Thoracic aorta (tissue), 2 donors: Measurements from ENCODE around the gene SCP2. TPM values are rescaled to one million over a fixed set of nuclear protein-coding genes. Genes with fewer than 3 reads are reported as not detected.

Source experiments
- ATAC-seq: fragments of 150-250 bp; one replicate; pipeline ENCODE4 v1.8.0; 2017; ENCODE audit warnings: low read depth; ENCODE audit not compliant: insufficient number of reproducible peaks, low FRiP score
- DNase-seq: peaks from one replicate; pipeline ENCODE4 v3.0.0-alpha.2; 2020; ENCODE audit warnings: low spot score
- H3K27ac ChIP-seq, 2 donors: fragments of 200-600 bp; sonication (generic); 1 replicate in 1 of 2; 2 replicates in 1 of 2; pipeline ENCODE4 v1.5.1; 2016; ENCODE audit warnings: mild to moderate bottlenecking in 2 of 2, moderate library complexity in 2 of 2
- H3K27me3 ChIP-seq: fragments of 200-600 bp; sonication (generic); replicated peaks from 2 replicates; pipeline ENCODE4 v1.6.0; 2016; ENCODE audit warnings: mild to moderate bottlenecking; ENCODE audit not compliant: insufficient read depth
- H3K36me3 ChIP-seq: fragments of 200-600 bp; sonication (generic); one replicate; pipeline ENCODE4 v1.5.1; 2016
- H3K4me1 ChIP-seq, 2 donors: fragments of 200-600 bp; sonication (generic); 1 replicate in 1 of 2; 2 replicates in 1 of 2; pipeline versions ENCODE4 v1.5.1 to v1.6.0; 2016; ENCODE audit warnings: low read depth in 2 of 2, mild to moderate bottlenecking in 1 of 2; ENCODE audit not compliant: control insufficient read depth in 1 of 2
- H3K4me3 ChIP-seq: fragments of 200-600 bp; sonication (generic); 2 replicates; pipeline ENCODE4 v1.5.1; 2016; ENCODE audit warnings: mild to moderate bottlenecking
- H3K9me3 ChIP-seq: fragments of 200-600 bp; sonication (generic); 2 replicates; pipeline ENCODE4 v1.5.1; 2016
- CTCF ChIP-seq: fragments of 200-600 bp; sonication (generic); IDR thresholded peaks from one replicate; pipeline ENCODE4 v1.5.1; 2019; ENCODE audit warnings: antibody characterized with exemption
- total RNA-seq, 2 donors: library from RNA; depleted of rRNA; stranded (reverse); fragments of >200 nt; gene quantifications; one replicate each; pipeline versions ENCODE4 v1.1.0 to v1.2.3, GENCODE V29; 2016

Gene SCP2
- total RNA-seq, 2 donors from 2014 or later, result 75.1 to 99.9 TPM

- H3K36me3 ChIP-seq, result no peaks in the 10 kb centered on the region
- DNase-seq, result no peak
- no peak for ATAC-seq
- H3K27ac ChIP-seq, result no peak overlapping the region
- no peaks in the 10 kb centered on the region for H3K27me3 ChIP-seq
- no peak for TF ChIP-seq CTCF
- no peaks in the 10 kb centered on the region for H3K4me1 ChIP-seq
- H3K9me3 ChIP-seq, result no peaks in the 10 kb centered on the region
- no peak overlapping the region for H3K4me3 ChIP-seq
Observed at GRCh38 chr1:53070621-53071020, 143.5 kb downstream of the SCP2 start.

- Histone ChIP-seq H3K27ac (no peak overlapping the region), H3K36me3 (no peaks in the 10 kb centered on the region), H3K4me3 (no peak overlapping the region), H3K9me3 (no peaks in the 10 kb centered on the region), H3K4me1 (no peaks in the 10 kb centered on the region), H3K27me3 (no peaks in the 10 kb centered on the region)
- DNase-seq (no peak), ATAC-seq (no peak)
- TF ChIP-seq CTCF, result no peak
Observed at GRCh38 chr1:53071167-53071865, 144.2 kb downstream of the SCP2 start.

- DNase-seq (no peak), ATAC-seq (no peak)
- Histone ChIP-seq H3K4me1 (no peaks in the 10 kb centered on the region), H3K4me3 (no peak overlapping the region), H3K36me3 (no peaks in the 10 kb centered on the region), H3K27me3 (no peaks in the 10 kb centered on the region), H3K9me3 (no peaks in the 10 kb centered on the region), H3K27ac (no peak overlapping the region)
- TF ChIP-seq CTCF, result no peak
Observed at GRCh38 chr1:53071915-53072314, 144.8 kb downstream of the SCP2 start.

GRCh38 chr1:53073287-53073686, 146.2 kb downstream of the SCP2 start:
- DNase-seq (no peak), ATAC-seq (no peak)
- Histone ChIP-seq H3K4me1 (no peaks in the 10 kb centered on the region), H3K27ac (no peak overlapping the region), H3K36me3 (no peaks in the 10 kb centered on the region), H3K4me3 (no peak overlapping the region), H3K9me3 (no peaks in the 10 kb centered on the region), H3K27me3 (no peaks in the 10 kb centered on the region)
- no peak for TF ChIP-seq CTCF

- no peaks in the 10 kb centered on the region for H3K27me3 ChIP-seq
- DNase-seq, result no peak
- no peak for TF ChIP-seq CTCF
- no peaks in the 10 kb centered on the region for H3K36me3 ChIP-seq
- no peaks in the 10 kb centered on the region for H3K4me1 ChIP-seq
- no peak overlapping the region for H3K27ac ChIP-seq
- ATAC-seq, result no peak
- no peaks in the 10 kb centered on the region for H3K9me3 ChIP-seq
- H3K4me3 ChIP-seq, result no peak overlapping the region
Observed at GRCh38 chr1:53073868-53074311, 146.8 kb downstream of the SCP2 start.
